GM12878 (cell line): ENCODE measurements around the gene CASP4. TPM values are rescaled to one million over a fixed set of nuclear protein-coding genes. Genes with fewer than 3 reads are reported as not detected.
"Not testable (repeated sequence)": the region's sequence is repeated elsewhere in the genome, so short reads cannot be mapped to it uniquely, and the experiment has no call there.

ENCODE experiments used
- ATAC-seq: fragments of 200-7000 bp; cut with Tn5 transposase; 3 replicates; pipeline ENCODE4 v1.9.1; 2020; ENCODE audit warnings: mild to moderate bottlenecking, moderate library complexity
- BruUV-seq: library from RNA; stranded (reverse); fragments of 400-500 nt; replicated peaks from 2 replicates; lab custom pipeline; 2021; lab: Mats Ljungman, UMichigan
- CTCF ChIA-PET: fragments of 300-600 bp; sonication (Branson Sonifier 250); formaldehyde crosslinking; extraction: SDS; loops from one replicate; lab custom pipeline; 2021; ENCODE audit warnings: inconsistent platforms; lab: Yijun Ruan, JAX
- POLR2A ChIA-PET: fragments of 350-600 bp; formaldehyde crosslinking; extraction: SDS; loops from one replicate; lab custom pipeline; 2021; ENCODE audit warnings: inconsistent platforms; lab: Charles Lee
- RAD21 ChIA-PET: fragments of 300-600 bp; sonication (Branson Sonifier 250); formaldehyde crosslinking; loops from one replicate; lab custom pipeline; 2023; ENCODE audit warnings: antibody characterized with exemption; ENCODE audit not compliant: unreplicated experiment; lab: Charles Lee
- SMC1A ChIA-PET: fragments of 300-600 bp; sonication (Branson Sonifier 250); formaldehyde crosslinking; loops from one replicate; lab custom pipeline; 2023; ENCODE audit not compliant: unreplicated experiment, uncharacterized antibody; lab: Charles Lee
- DNase-seq: peaks from one replicate; pipeline ENCODE4 v3.0.0-alpha.2; 2011; ENCODE audit warnings: low read depth, low spot score
- FAIRE-seq: peaks from 3 replicates; lab custom pipeline; 2011; peaks lifted over from hg19 to GRCh38; lab: Jason Lieb, UNC
- H2AFZ ChIP-seq: 2 replicates; pipeline ENCODE4 v1.6.0; 2011; ENCODE audit warnings: low read depth, low read length, control low read depth; ENCODE audit not compliant: control insufficient read depth
- H3K27ac ChIP-seq: 2 replicates; pipeline ENCODE4 v1.5.1; 2011; ENCODE audit warnings: control low read depth; ENCODE audit not compliant: control insufficient read depth, insufficient read depth
- H3K27me3 ChIP-seq, 2 experiments: replicated peaks in 1 of 2; 2 replicates each; pipeline versions ENCODE4 v1.6.0 to v1.6.1; 2011; ENCODE audit warnings: low read length in 1 of 2; ENCODE audit not compliant: control insufficient read depth in 2 of 2, insufficient read depth in 2 of 2
- H3K36me3 ChIP-seq, 2 experiments: 2 replicates each; pipeline ENCODE4 v1.5.1; 2011; ENCODE audit warnings: low read length in 1 of 2; ENCODE audit not compliant: control insufficient read depth in 2 of 2, insufficient read depth in 2 of 2
- H3K4me1 ChIP-seq: 2 replicates; pipeline ENCODE4 v1.6.1; 2011; ENCODE audit warnings: mild to moderate bottlenecking, low read length, moderate library complexity, mixed read lengths; ENCODE audit not compliant: control insufficient read depth, insufficient read depth
- H3K4me2 ChIP-seq: 2 replicates; pipeline ENCODE4 v1.6.0; 2011; ENCODE audit warnings: control low read depth; ENCODE audit not compliant: control insufficient read depth, insufficient read depth
- H3K4me3 ChIP-seq: fragments of 200-600 bp; sonication (generic); 2 replicates; pipeline ENCODE4 v1.5.1; 2016
- H3K79me2 ChIP-seq: 2 replicates; pipeline ENCODE4 v1.6.0; 2011; ENCODE audit warnings: low read length; ENCODE audit not compliant: control insufficient read depth, insufficient read depth
- H3K9ac ChIP-seq: 2 replicates; pipeline ENCODE4 v1.8.0; 2011; ENCODE audit warnings: low read length, control low read depth, mixed read lengths; ENCODE audit not compliant: control insufficient read depth, insufficient read depth
- H3K9me3 ChIP-seq: replicated peaks from 3 replicates; pipeline ENCODE4 v1.5.1; 2011; ENCODE audit warnings: mild to moderate bottlenecking, low read length; ENCODE audit not compliant: control insufficient read depth, insufficient read depth
- H4K20me1 ChIP-seq: 2 replicates; pipeline ENCODE4 v1.6.0; 2011; ENCODE audit not compliant: control insufficient read depth, insufficient read depth
- EZH2 ChIP-seq: IDR thresholded peaks from 2 replicates; pipeline ENCODE4 v1.6.1; 2012; ENCODE audit warnings: low read depth, mild to moderate bottlenecking, control low read depth, inconsistent platforms, low read length, borderline replicate concordance; ENCODE audit not compliant: control insufficient read depth
- WGBS: methylation state at CpG from one replicate; pipeline ENCODE4 v1.1.6; 2016; ENCODE audit warnings: low lambda C conversion rate; ENCODE audit not compliant: insufficient replicate concordance, insufficient coverage; ENCODE audit errors: missing lambda C conversion rate; 5-methylcytosine and 5-hydroxymethylcytosine counted together
- in situ Hi-C: fragments of 300-500 bp; cut with MboI; formaldehyde crosslinking; loops from 9 replicates; pipeline ENCODE4 v1.14.3; 2018; ENCODE audit warnings: mixed read lengths
- intact Hi-C: fragments of 100-400 bp; cut with micrococcal nuclease; formaldehyde crosslinking; loops from one replicate; pipeline ENCODE4 v1.14.2; 2022; ENCODE audit not compliant: unreplicated experiment
- polyA plus RNA-seq, 11 experiments: library from polyadenylated mRNA; depleted of rRNA in 4 of 11; unstranded in 6 of 11; stranded (reverse) in 5 of 11; fragments of >200 nt; fragmentation: Nextera tagmentation in 4 of 11; fragmentation: Illumina TruSeq in 1 of 11; extraction: Ambion mirVana in 4 of 11; extraction: Trizol in 1 of 11; gene quantifications; 1 replicate in 1 of 11; 2 replicates in 10 of 11; pipeline versions ENCODE4 v1.2.1 to v1.2.3, GENCODE V29; 2011 to 2016; ENCODE audit warnings: inconsistent platforms in 2 of 11, missing spikeins in 2 of 11, low read depth in 1 of 11
- total RNA-seq, 4 experiments: library from RNA; depleted of rRNA in 3 of 4; stranded (reverse); fragments of >200 nt in 3 of 4; fragmentation: Illumina TruSeq in 1 of 4; extraction: Trizol in 1 of 4; gene quantifications; 2 replicates each; pipeline versions ENCODE4 v1.2.1 to v1.2.3, GENCODE V29; 2013 to 2021
- TF ChIP-seq, protein P1 (sequence below): fragments of 450-650 bp; IDR thresholded peaks from 2 replicates; pipeline ENCODE4 v1.6.1; 2014; ENCODE audit warnings: mild to moderate bottlenecking
- TF ChIP-seq, protein P2 (sequence below): fragments of 450-650 bp; IDR thresholded peaks from 2 replicates; pipeline ENCODE4 v1.6.1; 2017; ENCODE audit warnings: mild to moderate bottlenecking

The CASP4 gene
- total and polyA plus RNA-seq, 10 of the 15 experiments (the other 5 are each of a cell fraction or from before 2014, with no cell fraction given): 25.3 to 113 (median 50.0) TPM

DNA sequence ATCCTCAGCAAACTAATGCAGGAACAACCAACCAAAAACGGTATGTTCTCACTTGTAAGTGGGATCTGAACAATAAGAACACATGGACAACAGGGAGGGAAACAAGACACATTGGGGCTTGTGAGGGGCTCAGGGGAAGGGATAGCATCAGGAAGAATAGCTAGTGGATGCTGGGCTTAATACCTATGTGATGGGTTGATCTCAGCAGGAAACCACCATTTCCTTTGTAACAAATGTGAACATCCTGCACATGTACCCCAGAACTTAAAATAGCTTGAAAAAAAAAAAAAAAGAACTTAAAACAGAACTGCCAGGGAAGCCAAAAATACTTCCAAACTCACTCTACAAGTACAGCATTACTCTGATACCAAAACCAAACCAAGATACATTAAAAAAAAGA lies 33.8 kb downstream of the CASP4 start:
- in situ Hi-C loops: no loop called here
- no peak for TF ChIP-seq EZH2
- TF ChIP-seq, protein P1, sequence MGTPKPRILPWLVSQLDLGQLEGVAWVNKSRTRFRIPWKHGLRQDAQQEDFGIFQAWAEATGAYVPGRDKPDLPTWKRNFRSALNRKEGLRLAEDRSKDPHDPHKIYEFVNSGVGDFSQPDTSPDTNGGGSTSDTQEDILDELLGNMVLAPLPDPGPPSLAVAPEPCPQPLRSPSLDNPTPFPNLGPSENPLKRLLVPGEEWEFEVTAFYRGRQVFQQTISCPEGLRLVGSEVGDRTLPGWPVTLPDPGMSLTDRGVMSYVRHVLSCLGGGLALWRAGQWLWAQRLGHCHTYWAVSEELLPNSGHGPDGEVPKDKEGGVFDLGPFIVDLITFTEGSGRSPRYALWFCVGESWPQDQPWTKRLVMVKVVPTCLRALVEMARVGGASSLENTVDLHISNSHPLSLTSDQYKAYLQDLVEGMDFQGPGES: no peak
- TF ChIP-seq, protein P2, sequence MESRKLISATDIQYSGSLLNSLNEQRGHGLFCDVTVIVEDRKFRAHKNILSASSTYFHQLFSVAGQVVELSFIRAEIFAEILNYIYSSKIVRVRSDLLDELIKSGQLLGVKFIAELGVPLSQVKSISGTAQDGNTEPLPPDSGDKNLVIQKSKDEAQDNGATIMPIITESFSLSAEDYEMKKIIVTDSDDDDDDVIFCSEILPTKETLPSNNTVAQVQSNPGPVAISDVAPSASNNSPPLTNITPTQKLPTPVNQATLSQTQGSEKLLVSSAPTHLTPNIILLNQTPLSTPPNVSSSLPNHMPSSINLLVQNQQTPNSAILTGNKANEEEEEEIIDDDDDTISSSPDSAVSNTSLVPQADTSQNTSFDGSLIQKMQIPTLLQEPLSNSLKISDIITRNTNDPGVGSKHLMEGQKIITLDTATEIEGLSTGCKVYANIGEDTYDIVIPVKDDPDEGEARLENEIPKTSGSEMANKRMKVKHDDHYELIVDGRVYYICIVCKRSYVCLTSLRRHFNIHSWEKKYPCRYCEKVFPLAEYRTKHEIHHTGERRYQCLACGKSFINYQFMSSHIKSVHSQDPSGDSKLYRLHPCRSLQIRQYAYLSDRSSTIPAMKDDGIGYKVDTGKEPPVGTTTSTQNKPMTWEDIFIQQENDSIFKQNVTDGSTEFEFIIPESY: no peak
- H3K4me3 ChIP-seq: no peak overlapping the region
- no peak for FAIRE-seq
- SMC1A ChIA-PET: no interaction called here
- 3% methylated on average over 1 of the region's 1 CpG for WGBS
- no peaks in the 10 kb centered on the region for H3K79me2 ChIP-seq
- H3K4me1 ChIP-seq: no peaks in the 10 kb centered on the region
- no peaks in the 10 kb centered on the region for H3K36me3 ChIP-seq
- ATAC-seq: no peak
- no peaks in the 10 kb centered on the region for H4K20me1 ChIP-seq
- POLR2A ChIA-PET: no interaction called here
- no peak overlapping the region for H3K4me2 ChIP-seq
- no peak overlapping the region for H3K27ac ChIP-seq
- no peaks in the 10 kb centered on the region for H3K27me3 ChIP-seq
- RAD21 ChIA-PET: no interaction called here
- no peak for DNase-seq
- H2AFZ ChIP-seq: no peak overlapping the region
- no peak overlapping the region for H3K9ac ChIP-seq
- intact Hi-C loops: no loop called here
- H3K9me3 ChIP-seq: no peaks in the 10 kb centered on the region
- CTCF ChIA-PET: interaction anchor here (1.3 kb wide), 1 partner anchor 13 kb away, joined by 3 read pairs; no protein-coding TSS in a partner anchor
- no TSS peak for BruUV-seq

DNA sequence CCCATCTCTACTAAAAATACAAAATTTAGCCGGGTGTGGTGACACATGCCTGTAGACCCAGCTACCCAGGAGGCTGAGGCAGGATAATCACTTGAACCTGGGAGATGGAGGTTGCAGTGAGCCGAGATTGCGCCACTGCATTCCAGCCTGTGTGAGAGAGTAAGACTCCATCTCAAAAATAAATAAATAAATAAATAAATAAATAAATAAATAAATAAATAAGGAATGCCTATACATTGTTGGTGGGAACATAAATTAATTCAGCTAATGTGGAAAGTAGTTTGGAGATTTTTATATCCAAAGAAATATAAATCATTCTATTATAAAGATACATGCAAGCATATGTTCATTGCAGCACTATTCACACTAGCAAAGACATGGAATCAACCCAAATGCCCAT lies 34.3 kb downstream of the CASP4 start:
- WGBS: 65% methylated on average over 3 of the region's 3 CpGs
- H3K9ac ChIP-seq, H2AFZ ChIP-seq, H3K9me3 ChIP-seq, BruUV-seq, H3K4me1 ChIP-seq, POLR2A ChIA-PET, RAD21 ChIA-PET, H3K4me2 ChIP-seq, in situ Hi-C loops, H3K27me3 ChIP-seq, FAIRE-seq, H3K27ac ChIP-seq, DNase-seq, H3K79me2 ChIP-seq, ATAC-seq, H3K4me3 ChIP-seq, SMC1A ChIA-PET, intact Hi-C loops, H4K20me1 ChIP-seq, H3K36me3 ChIP-seq: not testable (repeated sequence)
- CTCF ChIA-PET: interaction anchor here (1.3 kb wide), 1 partner anchor 13 kb away, joined by 3 read pairs; no protein-coding TSS in a partner anchor
